Natural killer cell (primary cell): ENCODE data around the gene SLC22A4. TPM values are rescaled to one million over a fixed set of nuclear protein-coding genes. Genes with fewer than 3 reads are reported as not detected.

Experiments
- ATAC-seq, 3 donors: fragments of 150-1000 bp in 2 of 3; fragments of 200-7000 bp in 1 of 3; cut with Tn5 transposase; 1 replicate in 1 of 3; 2 replicates in 2 of 3; pipeline ENCODE4 v1.10.0; 2021; ENCODE audit warnings: mild to moderate bottlenecking in 2 of 3, moderate library complexity in 2 of 3
- DNase-seq, 2 donors: peaks; one replicate each; pipeline versions ENCODE4 v3.0.0 to v3.0.0-alpha.2; 2013 to 2021; ENCODE audit warnings: mixed read lengths in 1 of 2
- H3K27ac ChIP-seq: one replicate; pipeline ENCODE4 v1.5.1; 2013; ENCODE audit warnings: mild to moderate bottlenecking, low read length
- H3K27me3 ChIP-seq: one replicate; pipeline ENCODE4 v1.6.1; 2013; ENCODE audit warnings: low read length; ENCODE audit not compliant: control insufficient read depth, insufficient read depth
- H3K36me3 ChIP-seq: one replicate; pipeline ENCODE4 v1.6.1; 2013; ENCODE audit warnings: low read length; ENCODE audit not compliant: control insufficient read depth, insufficient read depth
- H3K4me1 ChIP-seq: one replicate; pipeline ENCODE4 v1.6.1; 2013; ENCODE audit warnings: low read length; ENCODE audit not compliant: control insufficient read depth, insufficient read depth
- H3K4me3 ChIP-seq: one replicate; pipeline ENCODE4 v1.5.1; 2013; ENCODE audit warnings: low read length
- H3K9me3 ChIP-seq: one replicate; pipeline ENCODE4 v1.6.1; 2013; ENCODE audit warnings: low read length; ENCODE audit not compliant: control insufficient read depth, insufficient read depth
- H3K27ac Mint-ChIP-seq, 2 donors: one replicate each; pipeline ENCODE4 v1.8.0; 2022; ENCODE audit warnings: mild to moderate bottlenecking in 2 of 2, mixed read lengths in 2 of 2, moderate library complexity in 1 of 2
- H3K27me3 Mint-ChIP-seq, 2 donors: one replicate each; pipeline ENCODE4 v1.8.0; 2022; ENCODE audit warnings: low read depth in 2 of 2, mixed read lengths in 2 of 2
- H3K36me3 Mint-ChIP-seq: one replicate; pipeline ENCODE4 v1.8.0; 2022; ENCODE audit warnings: mixed read lengths
- H3K4me1 Mint-ChIP-seq, 2 donors: one replicate each; pipeline ENCODE4 v1.8.0; 2022; ENCODE audit warnings: mixed read lengths in 2 of 2
- H3K4me3 Mint-ChIP-seq: one replicate; pipeline ENCODE4 v1.8.0; 2022; ENCODE audit warnings: mild to moderate bottlenecking, moderate library complexity, mixed read lengths
- H3K9me3 Mint-ChIP-seq, 2 donors: one replicate each; pipeline ENCODE4 v1.8.0; 2022; ENCODE audit warnings: mixed read lengths in 2 of 2
- CTCF ChIP-seq: fragments of 200-600 bp; IDR thresholded peaks from one replicate; pipeline ENCODE4 v1.8.0; 2022; ENCODE audit warnings: antibody characterized with exemption
- WGBS: methylation state at CpG from one replicate; pipeline ENCODE4 v1.1.7; 2013; ENCODE audit warnings: missing lambda C conversion rate; ENCODE audit not compliant: insufficient coverage; 5-methylcytosine and 5-hydroxymethylcytosine counted together
- intact Hi-C: fragments of 100-400 bp; cut with micrococcal nuclease; formaldehyde crosslinking; loops from one replicate; pipeline ENCODE4 v1.14.2; 2022
- total RNA-seq, 4 donors: library from RNA; stranded (reverse); fragments of 120-200 nt in 1 of 4; gene quantifications; one replicate each; pipeline versions ENCODE4 v1.2.3 to v1.2.4, GENCODE V29; 2013 to 2022

Gene SLC22A4
- total RNA-seq, 3 donors from 2014 or later (not counting 1 experiment from before 2014, with no cell fraction given) = 0.14 to 2.3 (median 0.27) TPM

GRCh38 chr5:132303589-132303988, 9.4 kb downstream of the SLC22A4 start:
- H3K36me3 Mint-ChIP-seq = peaks cover 10% of the 10 kb centered on the region
- TF ChIP-seq CTCF = no peak
- H3K4me3 ChIP-seq = no peak overlapping the region
- H3K36me3 ChIP-seq = no peaks in the 10 kb centered on the region
- no peaks in the 10 kb centered on the region for H3K27me3 ChIP-seq
- peaks cover 0 to 5% of the 10 kb centered on the region in 2 donors for H3K9me3 Mint-ChIP-seq
- H3K27ac Mint-ChIP-seq = no peak overlapping the region
- WGBS = 99% methylated on average over 6 of the region's 6 CpGs
- H3K4me3 Mint-ChIP-seq = no peak overlapping the region
- H3K27me3 Mint-ChIP-seq = peaks cover 9 to 10% of the 10 kb centered on the region in 2 donors
- intact Hi-C loops = no loop called here
- H3K27ac ChIP-seq = no peak overlapping the region
- DNase-seq (no peak), ATAC-seq (no peak)
- H3K4me1 ChIP-seq = no peaks in the 10 kb centered on the region
- no peaks in the 10 kb centered on the region for H3K9me3 ChIP-seq
- no peaks in the 10 kb centered on the region for H3K4me1 Mint-ChIP-seq

DNA sequence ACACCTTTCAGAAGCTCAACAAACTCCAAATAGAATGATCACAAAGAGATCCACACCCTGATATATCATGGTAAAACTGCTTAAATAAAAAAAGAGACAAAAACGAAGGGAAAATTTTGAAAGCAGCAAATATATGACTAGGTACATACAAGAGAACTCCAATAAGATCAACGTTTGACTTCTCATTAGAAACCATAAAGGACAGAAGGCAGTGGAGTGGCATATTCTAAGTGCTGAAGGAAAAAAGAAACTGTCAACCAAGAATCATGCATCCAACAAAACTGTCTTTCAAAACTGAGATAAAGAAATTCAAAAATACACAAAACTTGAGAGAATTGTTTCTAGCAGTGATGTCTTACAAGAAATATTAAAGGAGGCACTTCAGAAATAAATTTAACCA, 11.2 kb downstream of the SLC22A4 start:
- Mint-ChIP-seq H3K9me3 (peaks cover 0 to 5% of the 10 kb centered on the region in 2 donors), H3K36me3 (peaks cover 10% of the 10 kb centered on the region), H3K27ac (no peak overlapping the region), H3K4me1 (no peaks in the 10 kb centered on the region), H3K4me3 (no peak overlapping the region), H3K27me3 (peaks cover 6 to 10% of the 10 kb centered on the region in 2 donors)
- no peak for ATAC-seq
- no peak for DNase-seq
- Histone ChIP-seq H3K4me1 (no peaks in the 10 kb centered on the region), H3K4me3 (no peak overlapping the region), H3K9me3 (no peaks in the 10 kb centered on the region), H3K27ac (no peak overlapping the region), H3K36me3 (no peaks in the 10 kb centered on the region), H3K27me3 (no peaks in the 10 kb centered on the region)
- intact Hi-C loops = no loop called here
- TF ChIP-seq CTCF = no peak
- WGBS = no CpG with 5 or more reads among the region's 2 CpGs

DNA sequence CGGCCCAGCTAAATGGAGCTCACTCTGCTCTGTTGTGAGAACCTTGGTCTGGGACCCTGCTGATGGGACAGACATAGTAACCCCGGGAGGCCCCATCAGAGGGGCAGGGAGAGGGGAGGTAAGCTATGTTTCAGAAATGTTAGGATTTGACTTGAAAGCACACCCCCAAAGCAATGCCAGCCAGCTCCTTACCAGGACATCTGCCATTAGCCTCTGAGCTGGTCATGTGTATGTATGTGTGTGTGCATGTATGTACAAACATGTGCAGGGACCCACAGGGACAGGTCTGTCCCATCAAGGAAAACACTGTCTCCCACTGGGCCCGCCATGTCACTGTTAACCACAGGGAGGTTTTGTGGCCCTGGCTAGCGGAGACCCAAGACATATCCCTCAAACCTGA, 14.5 kb downstream of the SLC22A4 start:
- Mint-ChIP-seq H3K4me3 (no peak overlapping the region), H3K36me3 (peaks cover 10% of the 10 kb centered on the region), H3K4me1 (no peaks in the 10 kb centered on the region), H3K9me3 (peaks cover 0 to 5% of the 10 kb centered on the region in 2 donors), H3K27ac (no peak overlapping the region), H3K27me3 (peaks cover 6 to 10% of the 10 kb centered on the region in 2 donors)
- H3K4me1 ChIP-seq = no peaks in the 10 kb centered on the region
- H3K27ac ChIP-seq = no peak overlapping the region
- TF ChIP-seq CTCF = no peak
- ATAC-seq (no peak), DNase-seq (no peak)
- H3K4me3 ChIP-seq = no peak overlapping the region
- H3K36me3 ChIP-seq = no peaks in the 10 kb centered on the region
- intact Hi-C loops = no loop called here
- no peaks in the 10 kb centered on the region for H3K9me3 ChIP-seq
- no peaks in the 10 kb centered on the region for H3K27me3 ChIP-seq
- WGBS = 93% methylated on average over 4 of the region's 4 CpGs

DNA sequence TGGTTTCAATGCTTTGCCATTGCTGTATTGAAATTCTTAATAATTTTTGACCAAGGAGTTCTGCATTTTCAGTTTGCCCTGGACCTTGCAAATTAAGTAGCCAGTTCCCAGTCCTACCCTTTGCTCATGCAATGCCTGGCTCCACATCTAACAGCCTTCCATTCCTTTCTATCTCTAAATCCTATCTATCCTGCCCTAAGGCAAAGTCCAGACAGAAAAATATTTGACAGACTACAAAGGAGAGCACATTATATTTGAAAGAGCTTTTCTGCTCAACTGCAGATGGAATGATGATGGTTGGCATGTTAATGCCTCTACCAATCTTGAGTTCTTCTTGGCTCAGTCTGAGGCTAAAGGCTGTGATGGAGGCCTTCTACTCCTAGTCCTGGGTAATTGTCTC, 15.5 kb downstream of the SLC22A4 start:
- H3K36me3 ChIP-seq = no peaks in the 10 kb centered on the region
- H3K9me3 ChIP-seq = no peaks in the 10 kb centered on the region
- H3K27me3 ChIP-seq = no peaks in the 10 kb centered on the region
- Mint-ChIP-seq H3K9me3 (peaks cover 0 to 5% of the 10 kb centered on the region in 2 donors), H3K36me3 (peaks cover 9% of the 10 kb centered on the region), H3K27ac (no peak overlapping the region), H3K4me1 (no peaks in the 10 kb centered on the region), H3K4me3 (no peak overlapping the region), H3K27me3 (peaks cover 4 to 10% of the 10 kb centered on the region in 2 donors)
- H3K4me3 ChIP-seq = no peak overlapping the region
- H3K4me1 ChIP-seq = no peaks in the 10 kb centered on the region
- H3K27ac ChIP-seq = no peak overlapping the region
- intact Hi-C loops = no loop called here
- DNase-seq = no peak
- ATAC-seq = no peak
- TF ChIP-seq CTCF = no peak
